HepG2 (cell line): ENCODE measurements around the gene ZNF367. TPM values are rescaled to one million over a fixed set of nuclear protein-coding genes. Genes with fewer than 3 reads are reported as not detected.

ENCODE experiments used
- ATAD3A ChIP-seq: sonication (generic); formaldehyde crosslinking; IDR thresholded peaks from 2 replicates; pipeline ENCODE4 v1.4.0; 2020; ENCODE audit warnings: missing genetic modification reagents
- CC2D1A ChIP-seq: sonication (generic); formaldehyde crosslinking; IDR thresholded peaks from 2 replicates; pipeline ENCODE4 v1.8.1; 2023; ENCODE audit warnings: mild to moderate bottlenecking, missing genetic modification reagents
- CHCHD3 ChIP-seq: sonication (generic); formaldehyde crosslinking; IDR thresholded peaks from 2 replicates; pipeline ENCODE4 v1.8.0; 2022; ENCODE audit warnings: mild to moderate bottlenecking, missing genetic modification reagents, moderate library complexity
- HOXA7 ChIP-seq: sonication (generic); formaldehyde crosslinking; IDR thresholded peaks from 2 replicates; pipeline ENCODE4 v1.8.1; 2022; ENCODE audit warnings: mild to moderate bottlenecking, missing genetic modification reagents, moderate library complexity
- KDM3A ChIP-seq: IDR thresholded peaks from 2 replicates; pipeline ENCODE4 v1.6.1; 2018; ENCODE audit warnings: low read depth, missing compliant biosample characterization
- NR2C2 ChIP-seq: sonication (generic); formaldehyde crosslinking; IDR thresholded peaks from 2 replicates; pipeline ENCODE4 v1.4.0; 2020; ENCODE audit warnings: missing genetic modification reagents, mild to moderate bottlenecking, moderate library complexity, borderline replicate concordance
- PHF21A ChIP-seq: sonication (generic); formaldehyde crosslinking; IDR thresholded peaks from 2 replicates; pipeline ENCODE4 v1.5.0; 2020; ENCODE audit warnings: mild to moderate bottlenecking, missing genetic modification reagents
- RORA ChIP-seq: sonication (generic); formaldehyde crosslinking; IDR thresholded peaks from 2 replicates; pipeline ENCODE4 v1.5.0; 2020; ENCODE audit warnings: mild to moderate bottlenecking, missing genetic modification reagents, moderate library complexity
- THYN1 ChIP-seq: sonication (generic); formaldehyde crosslinking; IDR thresholded peaks from 2 replicates; pipeline ENCODE4 v1.8.1; 2023; ENCODE audit warnings: low read depth, mild to moderate bottlenecking, moderate library complexity, missing genetic modification reagents, borderline replicate concordance
- ZBTB7B ChIP-seq: sonication (generic); formaldehyde crosslinking; IDR thresholded peaks from 2 replicates; pipeline ENCODE4 v1.4.0; 2020; ENCODE audit warnings: missing genetic modification reagents
- ZNF142 ChIP-seq: sonication (generic); formaldehyde crosslinking; IDR thresholded peaks from 2 replicates; pipeline ENCODE4 v1.4.0; 2020; ENCODE audit warnings: missing genetic modification reagents
- ZNF33B ChIP-seq: sonication (generic); formaldehyde crosslinking; IDR thresholded peaks from 2 replicates; pipeline ENCODE4 v1.5.1; 2020; ENCODE audit warnings: mild to moderate bottlenecking, missing genetic modification reagents
- ZNF430 ChIP-seq: sonication (generic); formaldehyde crosslinking; IDR thresholded peaks from 2 replicates; pipeline ENCODE4 v1.9.0; 2021; ENCODE audit warnings: mild to moderate bottlenecking, missing genetic modification reagents
- ZNF7 ChIP-seq: IDR thresholded peaks from 2 replicates; pipeline ENCODE4 v1.6.1; 2016; ENCODE audit warnings: missing biosample characterization, missing genetic modification reagents
- polyA plus RNA-seq, 8 experiments: library from polyadenylated mRNA; depleted of rRNA in 3 of 8; stranded (reverse) in 7 of 8; unstranded in 1 of 8; fragments of >200 nt; fragmentation: Illumina TruSeq in 4 of 8; extraction: Trizol in 4 of 8; gene quantifications; 2 replicates each; pipeline versions ENCODE4 v1.2.1 to v1.2.3, GENCODE V29; 2011 to 2016; ENCODE audit warnings: low read depth in 4 of 8, missing spikeins in 1 of 8, mixed read lengths in 1 of 8; ENCODE audit not compliant: insufficient read depth in 1 of 8
- total RNA-seq, 5 experiments: library from RNA; depleted of rRNA; stranded (reverse); fragments of >200 nt; fragmentation: Illumina TruSeq; extraction: Trizol; gene quantifications; 2 replicates each; pipeline ENCODE4 v1.2.3, GENCODE V29; 2016; ENCODE audit warnings: low read depth in 1 of 5
- TF ChIP-seq, protein P1 (sequence below): sonication (generic); formaldehyde crosslinking; IDR thresholded peaks from 2 replicates; pipeline ENCODE4 v1.5.0; 2020; ENCODE audit warnings: mild to moderate bottlenecking, missing genetic modification reagents
- TF ChIP-seq, protein P2 (sequence below): sonication (generic); formaldehyde crosslinking; IDR thresholded peaks from 2 replicates; pipeline ENCODE4 v1.5.1; 2020; ENCODE audit warnings: mild to moderate bottlenecking, missing genetic modification reagents
- TF ChIP-seq, protein P3 (sequence below): IDR thresholded peaks from 2 replicates; pipeline ENCODE4 v1.6.1; 2016; ENCODE audit warnings: missing compliant biosample characterization, missing genetic modification reagents, borderline replicate concordance

The ZNF367 gene
- total and polyA plus RNA-seq, 2 of the 13 experiments (the other 11 are each of a cell fraction or from before 2014, with no cell fraction given), result 2.9 to 7.7 TPM

GRCh38 chr9:96417051-96417586 lies 1.1 kb downstream of the ZNF367 start (continued):
- TF ChIP-seq NR2C2 (peak; percentile 91), ATAD3A (CRISPR knock-in tag) (peak; percentile 73; the same call in 1 of the 2 replicates), ZNF142 (no peak; the same call in 1 of the 2 replicates), ZNF33B (CRISPR knock-in tag) (no peak), HOXA7 (0 out of 2 replicates have a peak, but pooled peaks have one; percentile 11), CC2D1A (CRISPR knock-in tag) (no peak), ZNF7 (CRISPR knock-in tag) (no peak), THYN1 (no peak), KDM3A (CRISPR knock-in tag) (peak; percentile 91; the same call in 1 of the 2 replicates), RORA (CRISPR knock-in tag) (no peak), CHCHD3 (CRISPR knock-in tag) (peak; percentile 74; the same call in 1 of the 2 replicates), PHF21A (CRISPR knock-in tag) (peak; percentile 82), ZNF430 (CRISPR knock-in tag) (no peak), ZBTB7B (CRISPR knock-in tag) (peak; percentile 65)
- TF ChIP-seq, protein P1, sequence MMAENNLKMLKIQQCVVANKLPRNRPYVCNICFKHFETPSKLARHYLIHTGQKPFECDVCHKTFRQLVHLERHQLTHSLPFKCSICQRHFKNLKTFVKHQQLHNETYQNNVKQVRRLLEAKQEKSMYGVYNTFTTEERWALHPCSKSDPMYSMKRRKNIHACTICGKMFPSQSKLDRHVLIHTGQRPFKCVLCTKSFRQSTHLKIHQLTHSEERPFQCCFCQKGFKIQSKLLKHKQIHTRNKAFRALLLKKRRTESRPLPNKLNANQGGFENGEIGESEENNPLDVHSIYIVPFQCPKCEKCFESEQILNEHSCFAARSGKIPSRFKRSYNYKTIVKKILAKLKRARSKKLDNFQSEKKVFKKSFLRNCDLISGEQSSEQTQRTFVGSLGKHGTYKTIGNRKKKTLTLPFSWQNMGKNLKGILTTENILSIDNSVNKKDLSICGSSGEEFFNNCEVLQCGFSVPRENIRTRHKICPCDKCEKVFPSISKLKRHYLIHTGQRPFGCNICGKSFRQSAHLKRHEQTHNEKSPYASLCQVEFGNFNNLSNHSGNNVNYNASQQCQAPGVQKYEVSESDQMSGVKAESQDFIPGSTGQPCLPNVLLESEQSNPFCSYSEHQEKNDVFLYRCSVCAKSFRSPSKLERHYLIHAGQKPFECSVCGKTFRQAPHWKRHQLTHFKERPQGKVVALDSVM (CRISPR knock-in tag), result peak; percentile 76
- TF ChIP-seq, protein P2, sequence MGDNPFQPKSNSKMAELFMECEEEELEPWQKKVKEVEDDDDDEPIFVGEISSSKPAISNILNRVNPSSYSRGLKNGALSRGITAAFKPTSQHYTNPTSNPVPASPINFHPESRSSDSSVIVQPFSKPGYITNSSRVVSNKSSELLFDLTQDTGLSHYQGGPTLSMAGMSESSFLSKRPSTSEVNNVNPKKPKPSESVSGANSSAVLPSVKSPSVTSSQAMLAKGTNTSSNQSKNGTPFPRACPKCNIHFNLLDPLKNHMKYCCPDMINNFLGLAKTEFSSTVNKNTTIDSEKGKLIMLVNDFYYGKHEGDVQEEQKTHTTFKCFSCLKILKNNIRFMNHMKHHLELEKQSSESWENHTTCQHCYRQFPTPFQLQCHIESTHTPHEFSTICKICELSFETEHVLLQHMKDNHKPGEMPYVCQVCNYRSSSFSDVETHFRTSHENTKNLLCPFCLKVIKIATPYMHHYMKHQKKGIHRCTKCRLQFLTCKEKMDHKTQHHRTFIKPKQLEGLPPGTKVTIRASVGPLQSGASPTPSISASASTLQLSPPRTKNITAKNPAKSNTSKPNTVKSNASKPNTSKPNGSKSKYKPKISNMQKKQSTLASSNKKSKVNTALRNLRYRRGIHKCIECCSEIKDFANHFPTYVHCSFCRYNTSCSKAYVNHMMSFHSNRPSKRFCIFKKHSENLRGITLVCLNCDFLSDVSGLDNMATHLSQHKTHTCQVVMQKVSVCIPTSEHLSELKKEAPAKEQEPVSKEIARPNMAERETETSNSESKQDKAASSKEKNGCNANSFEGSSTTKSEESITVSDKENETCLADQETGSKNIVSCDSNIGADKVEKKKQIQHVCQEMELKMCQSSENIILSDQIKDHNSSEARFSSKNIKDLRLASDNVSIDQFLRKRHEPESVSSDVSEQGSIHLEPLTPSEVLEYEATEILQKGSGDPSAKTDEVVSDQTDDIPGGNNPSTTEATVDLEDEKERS (CRISPR knock-in tag), result no peak; the same call in none of the 2 replicates
- TF ChIP-seq, protein P3, sequence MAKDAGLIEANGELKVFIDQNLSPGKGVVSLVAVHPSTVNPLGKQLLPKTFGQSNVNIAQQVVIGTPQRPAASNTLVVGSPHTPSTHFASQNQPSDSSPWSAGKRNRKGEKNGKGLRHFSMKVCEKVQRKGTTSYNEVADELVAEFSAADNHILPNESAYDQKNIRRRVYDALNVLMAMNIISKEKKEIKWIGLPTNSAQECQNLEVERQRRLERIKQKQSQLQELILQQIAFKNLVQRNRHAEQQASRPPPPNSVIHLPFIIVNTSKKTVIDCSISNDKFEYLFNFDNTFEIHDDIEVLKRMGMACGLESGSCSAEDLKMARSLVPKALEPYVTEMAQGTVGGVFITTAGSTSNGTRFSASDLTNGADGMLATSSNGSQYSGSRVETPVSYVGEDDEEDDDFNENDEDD, result peak; percentile 97
